ENCODE data around the gene IL1A.

- no peak for TF ChIP-seq POLR2A (IDR thresholded peaks at IDR 0.05)
- no peak for TF ChIP-seq CTCF (IDR thresholded peaks at IDR 0.05)
Observed at GRCh38 chr2:112772322-112772721, 12.0 kb downstream of the IL1A start.
